PC-3 (cell line): ENCODE results near the gene IRF8.
"Not testable (repeated sequence)": the region's sequence is repeated elsewhere in the genome, so short reads cannot be mapped to it uniquely, and the experiment has no call there.

Experiments used
- CTCF ChIP-seq: fragments of 300-600 bp; sonication (generic); conservative IDR thresholded peaks from 2 replicates; pipeline ENCODE4 v1.5.1; 2017; ENCODE audit warnings: antibody characterized with exemption, low read depth, mild to moderate bottlenecking, low read length
- EZH2phosphoT487 ChIP-seq: fragments of 300-600 bp; sonication (generic); IDR thresholded peaks from 2 replicates; pipeline ENCODE4 v1.6.1; 2018; ENCODE audit warnings: mild to moderate bottlenecking, antibody characterized with exemption, low read length, borderline replicate concordance

DNA sequence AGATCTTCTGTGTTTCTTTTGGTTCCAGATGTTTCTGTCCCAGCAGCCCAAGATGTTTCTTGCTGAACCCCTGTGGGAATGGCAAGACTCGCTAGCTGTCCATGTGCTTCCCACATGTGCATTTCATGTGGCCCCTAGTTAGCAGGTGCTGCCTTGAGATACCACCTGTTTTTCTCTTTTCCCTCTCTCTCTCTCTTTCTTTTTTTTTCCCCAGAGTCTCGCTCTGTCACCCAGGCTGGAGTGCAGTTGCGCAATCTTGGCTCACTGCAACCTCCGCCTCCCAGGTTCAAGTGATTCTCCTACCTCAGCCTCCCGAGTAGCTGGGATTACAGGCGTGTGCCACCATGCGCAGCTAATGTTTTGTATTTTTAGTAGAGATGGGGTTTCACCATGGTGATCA, 40.4 kb upstream of the IRF8 start:
- TF ChIP-seq CTCF, EZH2phosphoT487: not testable (repeated sequence)
